Hepatocyte (in vitro differentiated cells): Measurements from ENCODE around the gene CCL1. TPM values are rescaled to one million over a fixed set of nuclear protein-coding genes. Genes with fewer than 3 reads are reported as not detected.

ENCODE experiments used
- DNase-seq: peaks from one replicate; pipeline ENCODE4 v3.0.0-alpha.2; 2016; ENCODE audit warnings: low spot score
- H2AFZ ChIP-seq: fragments of 200-600 bp; sonication (generic); 2 replicates; pipeline ENCODE4 v1.6.0; 2016; ENCODE audit warnings: antibody characterized with exemption, mild to moderate bottlenecking
- H3K27ac ChIP-seq: fragments of 200-600 bp; sonication (generic); 2 replicates; pipeline ENCODE4 v1.5.1; 2016; ENCODE audit warnings: mild to moderate bottlenecking
- H3K27me3 ChIP-seq: fragments of 200-600 bp; sonication (generic); 2 replicates; pipeline ENCODE4 v1.6.1; 2016
- H3K36me3 ChIP-seq: fragments of 200-600 bp; sonication (generic); replicated peaks from 2 replicates; pipeline ENCODE4 v1.5.1; 2016; ENCODE audit warnings: low read depth; ENCODE audit not compliant: insufficient read depth
- H3K4me1 ChIP-seq: fragments of 200-600 bp; sonication (generic); 2 replicates; pipeline ENCODE4 v1.5.1; 2016; ENCODE audit warnings: mild to moderate bottlenecking, moderate library complexity; ENCODE audit not compliant: insufficient read depth
- H3K4me2 ChIP-seq: fragments of 200-600 bp; sonication (generic); 2 replicates; pipeline ENCODE4 v1.6.0; 2016
- H3K4me3 ChIP-seq: fragments of 200-600 bp; sonication (generic); 2 replicates; pipeline ENCODE4 v1.5.1; 2016; ENCODE audit warnings: mild to moderate bottlenecking
- H3K79me2 ChIP-seq: fragments of 200-600 bp; sonication (generic); 2 replicates; pipeline ENCODE4 v1.6.0; 2017; ENCODE audit warnings: mild to moderate bottlenecking
- H3K9me2 ChIP-seq: fragments of 200-600 bp; sonication (generic); replicated peaks from 2 replicates; pipeline ENCODE4 v1.6.0; 2017; ENCODE audit warnings: mild to moderate bottlenecking; ENCODE audit not compliant: insufficient read depth
- H3K9me3 ChIP-seq: fragments of 200-600 bp; sonication (generic); 2 replicates; pipeline ENCODE4 v1.5.1; 2016; ENCODE audit warnings: low read depth, mild to moderate bottlenecking
- H4K20me1 ChIP-seq: fragments of 200-600 bp; sonication (generic); 2 replicates; pipeline ENCODE4 v1.6.0; 2016; ENCODE audit warnings: mild to moderate bottlenecking; ENCODE audit not compliant: insufficient read depth, poor library complexity, severe bottlenecking
- CTCF ChIP-seq: fragments of 200-600 bp; sonication (generic); IDR thresholded peaks from 2 replicates; pipeline ENCODE4 v1.5.1; 2016; ENCODE audit warnings: antibody characterized with exemption, mild to moderate bottlenecking; ENCODE audit not compliant: poor library complexity
- EZH2 ChIP-seq: fragments of 200-600 bp; sonication (generic); IDR thresholded peaks from 2 replicates; pipeline ENCODE4 v1.6.1; 2016; ENCODE audit warnings: antibody characterized with exemption, mild to moderate bottlenecking, borderline replicate concordance
- EZH2phosphoT487 ChIP-seq: fragments of 200-600 bp; sonication (generic); IDR thresholded peaks from one replicate; pipeline ENCODE4 v1.6.1; 2018; ENCODE audit warnings: antibody characterized with exemption, mild to moderate bottlenecking, low read depth, moderate library complexity; ENCODE audit not compliant: unreplicated experiment, severe bottlenecking
- WGBS: methylation state at CpG from one replicate; pipeline ENCODE4 v1.1.6; 2016; ENCODE audit warnings: low lambda C conversion rate; ENCODE audit errors: missing lambda C conversion rate; 5-methylcytosine and 5-hydroxymethylcytosine counted together
- polyA plus RNA-seq: library from polyadenylated mRNA; unstranded; fragments of >200 nt; fragmentation: Nextera tagmentation; extraction: Ambion mirVana; gene quantifications from 2 replicates; pipeline ENCODE4 v1.2.1, GENCODE V29; 2016
- total RNA-seq: library from RNA; depleted of rRNA; stranded (reverse); fragments of >200 nt; gene quantifications from 2 replicates; pipeline ENCODE4 v1.2.3, GENCODE V29; 2014

CCL1 gene
- total and polyA plus RNA-seq, 2 experiments from 2014 or later: not detected

GRCh38 chr17:34321964-34322363 is 41.1 kb downstream of the CCL1 start:
- Histone ChIP-seq H4K20me1 (no peaks in the 10 kb centered on the region), H3K79me2 (no peaks in the 10 kb centered on the region), H3K27me3 (no peaks in the 10 kb centered on the region), H3K4me2 (no peak overlapping the region), H3K4me1 (no peaks in the 10 kb centered on the region), H2AFZ (no peak overlapping the region), H3K27ac (no peak overlapping the region), H3K9me3 (peaks cover 7% of the 10 kb centered on the region), H3K36me3 (no peaks in the 10 kb centered on the region), H3K9me2 (no peaks in the 10 kb centered on the region), H3K4me3 (no peak overlapping the region)
- TF ChIP-seq EZH2phosphoT487: no peak
- no peak for TF ChIP-seq CTCF
- no peak for TF ChIP-seq EZH2
- no peak for DNase-seq

GRCh38 chr17:34319039-34319483 is 44.0 kb downstream of the CCL1 start, which contains the start of gene CCL8:
CCL8 (plus strand) TSS chr17:34319435; CDS start chr17:34319502, 67 bp downstream.
- Histone ChIP-seq H3K4me1 (no peaks in the 10 kb centered on the region), H3K27ac (no peak within 1 kb of the TSS), H3K79me2 (no peaks in the 10 kb centered on the region), H3K9me2 (no peaks in the 10 kb centered on the region), H4K20me1 (no peaks in the 10 kb centered on the region), H2AFZ (no peak within 1 kb of the TSS), H3K4me3 (no peak within 1 kb of the TSS), H3K9me3 (peaks cover 3% of the 10 kb centered on the region), H3K27me3 (peaks cover 5% of the 10 kb centered on the region), H3K36me3 (no peaks in the 10 kb centered on the region), H3K4me2 (no peak within 1 kb of the TSS)
- WGBS: 82% methylated on average over 2 of the region's 2 CpGs
- TF ChIP-seq CTCF (no peak), EZH2 (no peak), EZH2phosphoT487 (no peak)
- DNase-seq: no peak

- no peaks in the 10 kb centered on the region for H3K4me1 ChIP-seq
- peaks cover 5% of the 10 kb centered on the region for H3K27me3 ChIP-seq
- H2AFZ ChIP-seq: no peak overlapping the region
- TF ChIP-seq EZH2: no peak
- TF ChIP-seq EZH2phosphoT487: no peak
- TF ChIP-seq CTCF: no peak
- H3K4me2 ChIP-seq: no peak overlapping the region
- no peaks in the 10 kb centered on the region for H3K9me2 ChIP-seq
- peaks cover 3% of the 10 kb centered on the region for H3K9me3 ChIP-seq
- H3K79me2 ChIP-seq: no peaks in the 10 kb centered on the region
- 63% methylated on average over 3 of the region's 3 CpGs for WGBS
- H3K27ac ChIP-seq: no peak overlapping the region
- no peaks in the 10 kb centered on the region for H4K20me1 ChIP-seq
- no peak for DNase-seq
- H3K36me3 ChIP-seq: no peaks in the 10 kb centered on the region
- no peak overlapping the region for H3K4me3 ChIP-seq
These were observed 44.6 kb downstream of the CCL1 start for GRCh38 chr17:34318474-34318873.

GRCh38 chr17:34314279-34314678 is 48.8 kb downstream of the CCL1 start:
- H4K20me1 ChIP-seq: no peaks in the 10 kb centered on the region
- no peak overlapping the region for H3K4me2 ChIP-seq
- no peaks in the 10 kb centered on the region for H3K79me2 ChIP-seq
- H3K9me3 ChIP-seq: peaks cover 3% of the 10 kb centered on the region
- H3K36me3 ChIP-seq: no peaks in the 10 kb centered on the region
- WGBS: 82% methylated on average over 4 of the region's 4 CpGs
- H3K27me3 ChIP-seq: peaks cover 5% of the 10 kb centered on the region
- H3K4me1 ChIP-seq: no peaks in the 10 kb centered on the region
- no peak overlapping the region for H2AFZ ChIP-seq
- no peak overlapping the region for H3K4me3 ChIP-seq
- no peak for DNase-seq
- no peak overlapping the region for H3K27ac ChIP-seq
- H3K9me2 ChIP-seq: no peaks in the 10 kb centered on the region
- TF ChIP-seq CTCF (no peak), EZH2 (no peak), EZH2phosphoT487 (no peak)
